Activated naive CD4-positive, alpha-beta T cell treated with anti-CD3 and anti-CD28 coated beads, Interleukin-2, amount 50 U/mL, for 24 hours (primary cell): Measurements from ENCODE around the gene POC1A.
"Not testable (repeated sequence)": the region's sequence is repeated elsewhere in the genome, so short reads cannot be mapped to it uniquely, and the experiment has no call there.

ENCODE experiments used
- H3K27ac Mint-ChIP-seq: one replicate; pipeline ENCODE4 v1.8.0; 2021; ENCODE audit warnings: mild to moderate bottlenecking, mixed read lengths
- H3K27me3 Mint-ChIP-seq: one replicate; pipeline ENCODE4 v1.8.0; 2021; ENCODE audit warnings: mixed read lengths
- H3K36me3 Mint-ChIP-seq: one replicate; pipeline ENCODE4 v1.8.0; 2021; ENCODE audit warnings: mixed read lengths
- H3K4me1 Mint-ChIP-seq: one replicate; pipeline ENCODE4 v1.8.0; 2021; ENCODE audit warnings: mixed read lengths
- H3K4me3 Mint-ChIP-seq: one replicate; pipeline ENCODE4 v1.8.0; 2021; ENCODE audit warnings: mild to moderate bottlenecking, mixed read lengths
- H3K9me3 Mint-ChIP-seq: one replicate; pipeline ENCODE4 v1.8.0; 2021; ENCODE audit warnings: mixed read lengths

The POC1A gene

DNA sequence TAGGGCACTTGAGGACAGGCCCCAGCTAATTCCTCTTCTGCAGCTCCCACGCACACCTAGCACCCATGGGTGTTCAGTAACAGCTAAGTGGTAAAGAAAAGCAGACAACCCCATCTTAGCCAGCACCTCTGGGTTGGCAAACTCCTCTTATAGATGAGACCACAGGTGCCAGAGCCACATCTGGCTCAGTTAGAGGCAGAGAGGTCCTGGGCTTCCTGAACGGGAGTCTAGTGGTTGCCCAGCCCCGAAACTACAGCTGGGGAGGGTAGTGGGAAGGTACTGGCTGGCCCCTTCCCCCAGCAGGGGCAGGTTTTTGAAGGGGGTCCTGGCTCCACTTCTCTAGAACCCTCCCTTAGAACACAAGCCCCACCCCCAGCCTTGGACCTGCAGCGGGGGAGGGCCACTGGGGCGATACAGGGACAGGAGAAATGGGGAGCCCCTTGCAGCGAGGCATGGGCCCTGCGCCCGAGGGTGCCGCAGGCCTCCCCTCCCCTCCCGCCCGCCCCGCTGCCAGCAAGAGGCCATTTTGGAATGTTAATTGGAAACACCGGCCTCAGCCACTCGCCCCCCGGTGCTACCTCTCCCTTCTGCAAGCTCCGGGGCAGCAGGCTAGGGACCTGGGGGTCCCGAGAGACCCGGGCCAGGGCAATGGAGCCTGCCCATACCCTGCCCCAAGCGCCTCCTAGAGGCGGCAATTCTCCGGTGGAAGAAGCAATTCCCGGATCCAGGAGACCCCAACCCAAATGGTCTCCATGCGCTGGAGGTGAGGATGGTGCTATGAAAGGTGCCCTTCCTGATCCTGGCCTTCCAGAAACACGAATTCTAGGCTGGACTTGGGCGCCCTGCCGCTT is 99.3 kb downstream of the POC1A start:
- Mint-ChIP-seq H3K9me3 (no peaks in the 10 kb centered on the region), H3K27me3 (no peaks in the 10 kb centered on the region), H3K36me3 (peaks cover 13% of the 10 kb centered on the region), H3K27ac (peak overlapping the region; percentile 76), H3K4me3 (peak overlapping the region; percentile 90), H3K4me1 (peaks cover 52% of the 10 kb centered on the region)

DNA sequence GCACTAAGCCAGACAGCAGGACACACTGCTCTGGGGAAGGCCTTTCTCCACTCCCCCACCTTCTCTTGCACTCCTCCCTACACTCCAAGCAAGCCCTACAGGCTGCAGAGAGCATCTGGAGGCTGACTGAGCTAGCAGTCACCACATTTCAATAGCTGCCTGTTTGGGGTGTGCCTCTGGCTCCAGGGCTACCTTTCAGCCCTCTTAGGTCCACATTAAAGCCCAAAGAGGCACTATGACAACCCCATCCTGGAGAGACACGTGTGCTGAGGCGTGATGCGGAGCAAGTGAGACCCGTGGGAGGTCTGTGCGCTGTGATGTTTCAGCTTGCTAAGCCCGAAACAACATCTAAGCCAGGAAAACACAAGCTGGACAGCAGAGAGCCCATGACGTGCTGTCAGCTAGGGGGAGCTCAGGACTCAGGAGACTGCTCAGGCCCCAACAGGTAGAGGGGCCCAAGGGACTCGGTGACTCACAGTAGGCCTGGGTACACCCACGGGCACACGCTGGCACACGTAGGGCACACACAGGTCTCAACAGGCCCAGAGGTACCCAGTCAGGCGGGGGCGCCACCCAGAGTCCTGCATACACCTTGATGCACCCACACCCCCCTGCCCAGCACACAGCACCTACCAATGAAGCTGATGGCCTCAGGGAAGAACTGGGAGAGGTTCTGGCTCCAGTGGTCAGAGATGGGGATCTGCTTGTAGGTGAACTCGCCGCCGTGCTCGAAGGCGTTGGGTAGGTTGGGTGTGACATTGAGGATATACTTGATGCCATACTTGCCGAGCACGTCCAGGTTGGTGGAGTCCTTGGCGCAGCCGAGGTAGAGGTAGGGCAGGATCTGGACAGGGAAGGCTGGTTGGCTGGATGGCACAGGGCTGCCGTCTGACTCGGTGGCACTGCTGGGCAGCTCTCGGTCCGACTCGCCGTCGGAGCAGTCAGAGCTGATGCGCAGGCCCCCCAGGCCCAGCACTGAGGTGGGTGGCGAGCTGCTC is 100.6 kb downstream of the POC1A start:
- H3K36me3 Mint-ChIP-seq = peaks cover 13% of the 10 kb centered on the region

DNA sequence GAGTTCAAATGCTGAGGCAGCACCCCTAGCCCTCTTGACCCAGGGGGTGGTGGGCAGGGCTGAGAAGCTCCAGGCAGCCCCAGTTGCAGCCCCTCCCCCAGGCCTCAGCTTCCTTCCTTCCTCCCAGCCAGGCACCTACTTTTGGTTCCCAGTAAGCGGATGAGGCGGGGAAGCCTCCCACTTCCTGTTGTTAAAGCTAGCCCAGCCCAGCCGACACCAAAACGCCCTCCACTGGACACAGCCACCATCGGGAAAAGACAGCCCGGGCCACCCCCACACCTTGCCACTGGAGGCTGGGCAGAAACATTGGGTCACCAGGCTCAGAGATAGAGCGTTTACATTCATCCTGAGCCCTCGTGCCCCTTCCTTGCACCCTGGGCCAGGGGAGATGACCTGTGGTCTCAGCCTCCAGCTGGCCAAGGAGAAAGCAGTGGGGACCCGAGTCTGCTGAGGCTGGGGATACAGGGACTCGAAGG is 101.4 kb downstream of the POC1A start:
- no peaks in the 10 kb centered on the region for H3K9me3 Mint-ChIP-seq
- H3K36me3 Mint-ChIP-seq = peaks cover 13% of the 10 kb centered on the region
- H3K4me3 Mint-ChIP-seq = peak overlapping the region; percentile 87
- no peaks in the 10 kb centered on the region for H3K27me3 Mint-ChIP-seq
- peaks cover 69% of the 10 kb centered on the region for H3K4me1 Mint-ChIP-seq
- H3K27ac Mint-ChIP-seq = peak overlapping the region; percentile 95

More for the DNA sequence above, 100.6 kb downstream of the POC1A start:
- Mint-ChIP-seq H3K4me1 (peaks cover 63% of the 10 kb centered on the region), H3K27ac (peak overlapping the region; percentile 82), H3K27me3 (no peaks in the 10 kb centered on the region), H3K9me3 (no peaks in the 10 kb centered on the region), H3K4me3 (peak overlapping the region; percentile 87)

DNA sequence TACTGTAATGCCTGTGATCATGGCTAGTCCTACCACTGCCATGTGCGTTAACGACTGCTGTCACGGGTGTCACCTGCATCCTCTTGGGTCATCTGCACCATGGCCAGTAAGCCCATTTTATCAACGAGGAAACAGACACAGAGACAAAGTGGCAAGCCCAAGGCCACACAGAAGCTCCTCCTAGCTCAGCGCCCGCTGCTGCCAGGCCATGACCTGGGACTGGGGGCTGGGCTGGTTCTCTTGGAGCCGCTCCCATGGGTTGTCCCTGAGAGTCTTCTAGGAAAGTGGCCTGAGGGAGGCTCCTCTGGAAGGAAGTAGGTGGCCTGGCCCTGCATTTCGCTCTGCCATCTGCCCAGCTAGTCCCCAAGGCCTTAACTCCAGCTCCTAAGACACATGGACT is 102.8 kb downstream of the POC1A start:
- H3K4me1 Mint-ChIP-seq = peaks cover 70% of the 10 kb centered on the region
- no peaks in the 10 kb centered on the region for H3K27me3 Mint-ChIP-seq
- H3K27ac Mint-ChIP-seq = no peak overlapping the region
- H3K9me3 Mint-ChIP-seq = no peaks in the 10 kb centered on the region
- H3K36me3 Mint-ChIP-seq = peaks cover 13% of the 10 kb centered on the region
- H3K4me3 Mint-ChIP-seq = peak overlapping the region; percentile 87

DNA sequence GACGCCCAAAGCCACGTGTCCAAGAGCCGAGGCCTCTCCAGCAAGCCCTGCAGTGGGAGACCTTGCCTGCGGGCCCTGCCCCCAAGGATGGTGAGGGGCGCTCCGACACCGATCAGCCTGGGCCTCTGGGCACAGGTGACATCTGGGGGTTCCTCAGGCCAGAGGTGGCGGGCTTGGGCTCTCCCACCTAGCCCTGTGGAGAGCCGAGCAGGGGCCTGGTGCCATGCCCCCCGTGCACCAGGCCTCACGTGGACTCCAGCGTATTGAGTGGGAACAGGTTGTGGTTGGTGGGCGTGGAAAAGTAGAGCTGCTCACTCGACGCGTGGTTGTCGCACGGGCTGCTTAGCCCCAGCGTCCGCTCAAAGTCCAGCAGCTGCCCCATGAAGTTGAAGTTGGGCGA is 103.7 kb downstream of the POC1A start:
- no peak overlapping the region for H3K4me3 Mint-ChIP-seq
- H3K4me1 Mint-ChIP-seq = peaks cover 76% of the 10 kb centered on the region
- H3K36me3 Mint-ChIP-seq = peaks cover 13% of the 10 kb centered on the region
- no peaks in the 10 kb centered on the region for H3K9me3 Mint-ChIP-seq
- no peaks in the 10 kb centered on the region for H3K27me3 Mint-ChIP-seq
- H3K27ac Mint-ChIP-seq = peak overlapping the region; percentile 43

DNA sequence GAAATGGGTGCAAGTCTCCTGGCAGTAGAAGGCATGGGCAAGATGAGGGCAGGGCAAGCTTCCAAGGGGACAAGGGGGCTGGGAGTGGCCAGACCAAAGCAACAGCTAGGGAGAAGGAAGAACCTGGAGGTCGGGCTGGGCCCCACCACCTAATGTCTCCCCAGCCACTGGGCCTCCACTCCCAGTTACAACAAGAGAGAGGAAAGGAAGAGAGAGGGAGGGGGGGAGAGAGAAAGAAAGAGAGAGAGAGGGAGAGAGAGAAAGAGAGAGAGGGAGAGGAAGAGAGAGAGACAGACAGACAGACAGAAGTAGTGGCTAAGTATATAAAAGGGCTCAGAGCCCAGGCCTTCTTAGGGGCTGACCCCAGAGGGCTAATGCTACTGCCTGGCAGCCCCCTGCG is 104.7 kb downstream of the POC1A start:
- Mint-ChIP-seq H3K9me3 (no peaks in the 10 kb centered on the region), H3K27me3 (no peaks in the 10 kb centered on the region), H3K27ac (peak overlapping the region; percentile 51), H3K36me3 (peaks cover 13% of the 10 kb centered on the region), H3K4me1 (peaks cover 78% of the 10 kb centered on the region), H3K4me3 (no peak overlapping the region)

DNA sequence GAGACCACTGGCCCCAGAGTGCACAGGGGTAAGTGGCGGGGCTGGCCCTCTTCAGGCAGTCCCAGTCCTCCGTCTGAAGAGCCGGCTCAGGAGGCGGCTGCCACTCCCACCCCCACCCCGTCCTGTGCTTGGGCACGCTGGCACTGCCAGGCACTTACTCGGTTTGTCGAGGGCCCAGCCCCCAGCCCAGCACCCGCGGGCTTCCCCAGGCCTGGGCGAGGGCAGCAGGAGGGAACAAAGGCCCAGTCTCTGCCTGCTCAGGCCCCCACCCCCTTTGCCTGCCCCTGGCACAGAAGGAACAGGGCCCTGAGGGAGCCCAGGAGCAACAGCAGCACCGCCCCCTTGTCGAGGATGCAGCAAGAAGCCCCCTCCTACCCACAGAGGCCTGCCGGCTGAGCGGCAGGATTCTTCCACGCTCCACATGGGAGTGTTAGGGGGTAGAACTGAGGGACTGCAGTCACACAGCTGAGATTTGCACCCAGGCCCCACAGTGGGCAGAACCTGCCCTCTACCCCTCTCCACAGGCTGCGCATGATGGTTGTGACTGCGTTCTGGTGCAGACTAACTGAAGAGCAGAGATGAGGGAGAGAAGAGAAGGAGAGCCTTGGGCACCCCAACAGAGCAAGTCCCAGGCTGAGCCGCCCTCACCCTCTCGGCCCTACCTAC is 106.8 kb downstream of the POC1A start:
- Mint-ChIP-seq H3K9me3 (no peaks in the 10 kb centered on the region), H3K27ac (no peak overlapping the region), H3K36me3 (peaks cover 7% of the 10 kb centered on the region), H3K4me1 (peaks cover 62% of the 10 kb centered on the region), H3K4me3 (no peak overlapping the region), H3K27me3 (no peaks in the 10 kb centered on the region)

DNA sequence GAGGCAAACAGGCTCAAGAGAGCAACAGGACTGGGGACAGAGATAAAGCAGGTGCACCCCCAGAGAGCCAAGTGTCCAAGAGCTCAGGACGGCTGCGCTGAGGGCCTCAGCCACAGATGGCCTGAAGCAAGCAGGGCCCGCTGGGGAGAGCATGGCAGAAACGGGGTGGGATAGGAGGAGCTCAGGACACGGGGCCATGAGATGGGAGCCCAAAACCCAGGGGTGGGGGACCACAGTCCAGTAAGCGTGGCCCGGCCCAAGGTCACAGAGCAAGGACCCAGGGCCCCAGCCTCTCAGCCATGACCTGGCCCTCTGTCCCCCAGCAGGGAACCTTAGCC is 107.4 kb downstream of the POC1A start:
- H3K4me1 Mint-ChIP-seq = peaks cover 62% of the 10 kb centered on the region
- no peak overlapping the region for H3K27ac Mint-ChIP-seq
- peak overlapping the region; percentile 19 for H3K4me3 Mint-ChIP-seq
- H3K36me3 Mint-ChIP-seq = peaks cover 5% of the 10 kb centered on the region
- H3K9me3 Mint-ChIP-seq = no peaks in the 10 kb centered on the region
- H3K27me3 Mint-ChIP-seq = no peaks in the 10 kb centered on the region

DNA sequence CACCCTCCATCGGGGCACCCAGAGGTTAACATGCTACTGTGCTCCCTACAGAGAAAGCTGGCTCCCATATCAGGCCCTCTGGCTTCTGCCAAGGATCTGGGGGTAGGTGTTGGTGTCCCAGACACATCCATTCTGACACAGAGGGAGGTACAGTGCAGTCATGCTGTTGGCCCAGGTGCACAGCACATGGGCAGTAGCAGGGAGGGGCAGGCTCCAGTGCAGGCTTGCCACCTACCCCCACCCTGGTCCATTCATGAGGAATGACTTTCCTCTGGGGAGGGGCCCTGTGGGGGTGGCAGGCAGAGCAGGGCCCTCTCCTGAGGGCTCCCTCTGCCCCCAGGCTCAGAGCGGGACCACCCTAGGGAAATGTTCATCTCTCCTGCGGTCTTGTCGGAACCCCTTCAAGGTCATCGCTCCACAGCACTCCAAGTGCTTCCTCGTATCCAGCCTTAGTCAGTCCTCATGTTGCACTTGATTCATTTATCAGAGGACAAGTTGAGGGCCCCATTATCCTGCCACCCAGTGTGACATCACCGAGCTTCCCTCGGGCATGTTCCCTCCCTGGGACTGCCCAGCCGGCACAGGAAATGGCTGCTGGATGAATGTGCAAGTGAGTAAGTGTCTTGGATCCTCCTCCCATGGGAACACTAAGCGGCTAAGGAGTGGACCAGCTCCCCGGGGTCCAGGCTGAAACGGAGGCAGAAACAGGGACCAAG is 107.9 kb downstream of the POC1A start:
- H3K9me3 Mint-ChIP-seq = no peaks in the 10 kb centered on the region
- H3K36me3 Mint-ChIP-seq = peaks cover 4% of the 10 kb centered on the region
- peak overlapping the region; percentile 19 for H3K4me3 Mint-ChIP-seq
- H3K27ac Mint-ChIP-seq = no peak overlapping the region
- H3K27me3 Mint-ChIP-seq = no peaks in the 10 kb centered on the region
- H3K4me1 Mint-ChIP-seq = peaks cover 59% of the 10 kb centered on the region

DNA sequence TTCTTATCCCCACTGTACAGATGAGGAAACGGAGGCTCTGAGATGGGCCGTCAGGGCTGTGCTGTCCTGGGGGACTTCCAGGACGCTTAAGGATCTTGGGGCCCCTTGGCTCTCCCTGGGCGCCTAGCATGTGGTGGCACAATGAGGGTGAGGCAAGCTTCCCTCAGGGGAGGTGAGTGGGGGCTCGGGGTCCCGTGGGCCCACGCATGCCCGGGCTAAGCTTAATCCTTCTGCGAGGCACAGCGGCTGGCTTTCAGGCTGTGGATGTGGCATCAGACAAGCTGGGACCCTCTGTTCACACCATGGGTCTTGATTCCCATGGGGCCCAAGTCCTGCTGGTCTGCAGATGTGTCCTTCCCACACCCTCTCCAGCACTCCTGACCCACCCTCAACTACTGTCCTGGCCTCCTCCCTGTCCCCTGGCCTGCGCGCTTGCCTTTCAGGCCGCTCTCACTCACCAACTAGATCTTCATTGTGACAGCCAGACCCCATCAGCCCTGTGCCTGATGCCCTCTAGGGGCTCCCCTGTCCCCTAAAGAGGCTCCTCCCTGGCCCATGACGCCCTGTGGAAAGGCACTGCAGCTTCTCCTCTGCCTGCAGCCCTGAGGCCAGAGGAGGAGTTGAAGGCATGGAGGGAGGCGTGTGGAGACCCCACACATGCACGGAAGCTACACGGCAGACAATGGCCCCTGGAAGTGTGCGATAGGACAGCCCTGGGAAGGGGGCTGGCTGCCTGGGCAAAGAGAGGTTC is 109.2 kb downstream of the POC1A start:
- H3K4me3 Mint-ChIP-seq = no peak overlapping the region
- H3K27ac Mint-ChIP-seq = peak overlapping the region; percentile 83
- no peaks in the 10 kb centered on the region for H3K9me3 Mint-ChIP-seq
- peaks cover 47% of the 10 kb centered on the region for H3K4me1 Mint-ChIP-seq
- H3K27me3 Mint-ChIP-seq = no peaks in the 10 kb centered on the region
- H3K36me3 Mint-ChIP-seq = no peaks in the 10 kb centered on the region

DNA sequence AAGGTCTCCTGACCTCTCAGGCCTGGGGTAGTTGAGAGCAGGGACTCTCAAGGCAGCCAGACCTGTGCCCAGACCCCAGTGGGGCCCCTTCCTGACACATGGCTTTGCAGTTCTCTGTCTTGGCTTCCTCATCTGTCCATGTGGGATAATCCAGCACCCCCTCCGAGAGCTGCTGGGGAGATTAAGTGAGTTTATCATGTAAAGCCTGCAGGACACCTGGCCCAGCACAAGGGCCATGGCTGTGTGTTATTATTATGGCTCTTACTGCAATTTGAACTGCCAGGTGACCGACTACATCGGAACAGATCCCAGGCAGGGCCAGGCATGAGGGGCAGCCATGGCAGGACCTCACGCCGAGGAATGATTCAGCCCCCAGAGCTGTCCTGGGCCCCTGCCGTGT is 110.5 kb downstream of the POC1A start:
- Mint-ChIP-seq H3K4me1 (peaks cover 35% of the 10 kb centered on the region), H3K4me3 (no peak overlapping the region), H3K36me3 (no peaks in the 10 kb centered on the region), H3K9me3 (no peaks in the 10 kb centered on the region), H3K27ac (no peak overlapping the region), H3K27me3 (no peaks in the 10 kb centered on the region)

DNA sequence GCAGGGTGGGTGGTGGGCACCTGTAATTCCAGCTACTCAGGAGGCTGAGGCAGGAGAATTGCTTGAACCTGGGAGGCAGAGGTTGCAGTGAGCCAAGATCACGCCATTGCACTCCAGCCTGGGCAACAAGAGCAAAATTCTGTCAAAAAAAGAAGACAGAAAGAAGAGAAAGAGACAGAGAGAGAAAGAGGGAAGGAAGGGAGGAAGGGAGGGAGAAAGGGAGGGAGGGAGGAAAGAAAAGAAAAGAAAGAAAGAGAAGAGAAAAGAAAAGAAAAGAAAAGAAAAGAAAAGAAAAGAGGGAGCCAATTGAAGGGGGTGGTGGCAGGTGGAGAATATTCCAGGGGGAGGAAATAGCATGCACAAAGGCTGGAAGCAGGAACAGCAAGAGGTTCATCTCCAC is 111.2 kb downstream of the POC1A start:
- H3K27ac Mint-ChIP-seq, H3K27me3 Mint-ChIP-seq, H3K9me3 Mint-ChIP-seq, H3K36me3 Mint-ChIP-seq, H3K4me3 Mint-ChIP-seq: not testable (repeated sequence)
- H3K4me1 Mint-ChIP-seq = peaks cover 29% of the 10 kb centered on the region

DNA sequence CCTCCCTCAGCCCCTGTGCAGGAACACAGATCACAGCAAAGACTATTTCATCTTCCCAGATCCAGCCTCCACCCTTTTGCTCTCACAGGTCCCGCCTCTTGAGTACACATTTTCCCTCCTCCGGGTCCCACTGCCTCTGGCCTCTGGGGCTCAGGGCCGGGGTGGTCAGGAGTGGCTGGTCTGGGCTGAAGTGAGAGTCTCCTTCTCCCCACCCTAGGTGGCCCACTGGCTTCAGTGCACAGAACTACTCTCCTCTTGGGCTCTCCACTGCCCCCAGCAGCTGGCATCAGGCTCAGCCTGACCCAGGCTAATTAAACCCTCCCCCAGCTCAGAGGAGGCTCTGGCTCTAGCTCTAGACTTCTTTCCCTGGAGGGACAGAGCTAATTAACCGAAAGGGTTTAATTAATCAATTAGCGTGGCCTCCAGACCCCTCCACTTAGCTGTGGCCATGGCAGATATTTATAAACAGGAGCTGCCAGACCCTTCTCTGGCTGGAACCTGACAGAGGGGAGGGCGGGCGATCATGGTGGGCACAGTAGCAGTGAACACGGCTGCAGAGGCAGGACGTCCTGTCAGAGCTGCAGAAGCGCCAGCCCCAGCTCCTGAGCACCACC is 113.0 kb downstream of the POC1A start:
- Mint-ChIP-seq H3K4me3 (no peak overlapping the region), H3K36me3 (no peaks in the 10 kb centered on the region), H3K9me3 (no peaks in the 10 kb centered on the region), H3K4me1 (peaks cover 23% of the 10 kb centered on the region), H3K27ac (no peak overlapping the region), H3K27me3 (no peaks in the 10 kb centered on the region)

DNA sequence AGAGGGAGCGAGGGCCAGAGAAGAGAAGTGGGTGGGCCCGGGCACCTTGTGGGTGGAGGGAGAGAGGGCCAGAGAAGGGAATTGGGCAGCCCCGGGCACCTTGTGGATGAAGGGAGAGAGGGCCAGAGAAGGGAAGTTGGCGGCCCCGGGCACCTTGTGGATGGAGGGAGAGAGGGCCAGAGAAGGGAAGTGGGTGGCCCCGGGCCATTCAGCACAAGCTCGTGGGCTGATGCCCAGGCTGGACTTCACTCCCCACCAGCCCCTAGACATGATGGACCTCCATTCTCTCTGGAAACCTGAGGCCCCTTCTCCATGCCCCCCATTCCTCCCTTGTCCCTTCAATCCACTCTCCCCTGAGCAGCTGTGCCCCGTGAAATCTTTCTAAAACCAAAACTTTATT is 113.6 kb downstream of the POC1A start:
- Mint-ChIP-seq H3K4me1 (peaks cover 19% of the 10 kb centered on the region), H3K4me3 (no peak overlapping the region), H3K27me3 (no peaks in the 10 kb centered on the region), H3K9me3 (no peaks in the 10 kb centered on the region), H3K27ac (no peak overlapping the region), H3K36me3 (no peaks in the 10 kb centered on the region)
